ENCODE data around the gene WFIKKN2. TPM values are rescaled to one million over a fixed set of nuclear protein-coding genes. Genes with fewer than 3 reads are reported as not detected.
"Not testable (repeated sequence)": the region's sequence is repeated elsewhere in the genome, so short reads cannot be mapped to it uniquely, and the experiment has no call there.

The WFIKKN2 gene
- polyA plus RNA-seq, 2 of the 4 experiments (the other 2 are of a cell fraction), result not detected

- TF ChIP-seq HMGXB4 (CRISPR knock-in tag; IDR thresholded peaks at IDR 0.05; ENCODE audit: borderline replicate concordance) (no peak), SMC3 (IDR thresholded peaks at IDR 0.05) (no peak), KDM5A (IDR thresholded peaks at IDR 0.05) (no peak), ZNF302 (CRISPR knock-in tag; IDR thresholded peaks at IDR 0.05) (no peak), CHD4 (IDR thresholded peaks at IDR 0.05; ENCODE audit: borderline replicate concordance) (no peak), ZC3H11A (IDR thresholded peaks at IDR 0.05) (no peak), CHD2 (IDR thresholded peaks at IDR 0.05; ENCODE audit: low read length, partially characterized antibody) (no peak), MAZ (IDR thresholded peaks at IDR 0.05; ENCODE audit: borderline replicate concordance, low read depth, low read length) (no peak), RCOR1 (IDR thresholded peaks at IDR 0.05; ENCODE audit: low read depth, low read length) (no peak), KDM1A (IDR thresholded peaks at IDR 0.05; ENCODE audit: low read depth) (0 out of 2 replicates have a peak, but pooled peaks have one; percentile 51)
Measured at GRCh38 chr17:50856431-50856830, 21.0 kb downstream of the WFIKKN2 start (continued).

GRCh38 chr17:50858486-50859225 lies 23.3 kb downstream of the WFIKKN2 start:
- Histone ChIP-seq H3K27ac (no peak overlapping the region), H3K4me3 (no peak overlapping the region), H3K9me3 (no peaks in the 10 kb centered on the region), H3K4me2 (no peak overlapping the region), H3K4me1 (peaks cover 40% of the 10 kb centered on the region)
- 87% methylated on average over 12 of the region's 12 CpGs for WGBS (ENCODE audit: missing lambda C conversion rate)
- ATAC-seq (no peak), DNase-seq (ENCODE audit: low read depth in 1 of 2, low spot score in 1 of 2) (no peak), FAIRE-seq (no peak)
- TF ChIP-seq FOSB (CRISPR knock-in tag; IDR thresholded peaks at IDR 0.05), result no peak
- TF ChIP-seq ZFP36 (IDR thresholded peaks at IDR 0.05; ENCODE audit: borderline replicate concordance, partially characterized antibody), result no peak
- TF ChIP-seq CBX2 (IDR thresholded peaks at IDR 0.05; ENCODE audit: borderline replicate concordance, low read depth), result no peak
- TF ChIP-seq HDAC2 (IDR thresholded peaks at IDR 0.05), result no peak
- no peak for TF ChIP-seq MYC (IDR thresholded peaks at IDR 0.05; ENCODE audit: borderline replicate concordance, low read length)
- ChIA-PET POLR2A (interaction anchor here (1.6 to 9.4 kb wide), 2 partner anchors 8 to 88 kb away, joined by 6 to 648 read pairs; partner anchors contain the start of gene TOB1), CTCF (interaction anchor here (0.9 to 31.4 kb wide), 9 partner anchors 4 to 106 kb away, joined by 3 to 1502 read pairs (median 7); partner anchors contain the start of gene TOB1)

DNA sequence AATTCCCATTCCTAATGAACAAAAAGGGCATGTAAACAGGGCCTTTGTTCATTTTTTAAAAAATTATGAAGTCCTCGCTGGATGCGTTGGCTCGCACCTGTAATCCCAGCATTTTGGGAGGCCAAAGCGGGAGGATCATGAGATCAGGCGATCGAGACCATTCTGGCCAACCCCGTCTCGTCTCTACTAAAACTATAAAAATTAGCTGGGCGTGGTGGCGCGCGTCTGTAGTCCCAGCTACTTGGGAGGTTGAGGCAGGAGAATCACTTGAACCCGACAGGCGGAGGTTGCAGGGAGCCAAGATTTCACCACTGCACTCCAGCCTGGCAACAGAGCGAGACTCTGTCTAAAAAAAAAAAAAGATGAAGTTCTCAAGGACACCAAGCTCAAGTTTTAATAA lies 24.3 kb downstream of the WFIKKN2 start:
- ChIA-PET CTCF (interaction anchor here (1.3 to 31.4 kb wide), 9 partner anchors 9 to 293 kb away, joined by 3 to 1502 read pairs (median 7); partner anchors contain the start of gene NME1), POLR2A (interaction anchor here (9.4 kb wide), 1 partner anchor 87 kb away, joined by 648 read pairs; no protein-coding TSS in a partner anchor)
- DNase-seq (ENCODE audit: low read depth in 1 of 2, low spot score in 1 of 2); H3K9me3 ChIP-seq; ATAC-seq; H3K4me3 ChIP-seq; H3K4me2 ChIP-seq; FAIRE-seq; H3K27ac ChIP-seq: not testable (repeated sequence)
- TF ChIP-seq RARB (CRISPR knock-in tag; IDR thresholded peaks at IDR 0.05), result 0 out of 2 replicates have a peak, but pooled peaks have one; percentile 2
- H3K4me1 ChIP-seq, result peaks cover 43% of the 10 kb centered on the region
- 96% methylated on average over 15 of the region's 15 CpGs for WGBS (ENCODE audit: missing lambda C conversion rate)

DNA sequence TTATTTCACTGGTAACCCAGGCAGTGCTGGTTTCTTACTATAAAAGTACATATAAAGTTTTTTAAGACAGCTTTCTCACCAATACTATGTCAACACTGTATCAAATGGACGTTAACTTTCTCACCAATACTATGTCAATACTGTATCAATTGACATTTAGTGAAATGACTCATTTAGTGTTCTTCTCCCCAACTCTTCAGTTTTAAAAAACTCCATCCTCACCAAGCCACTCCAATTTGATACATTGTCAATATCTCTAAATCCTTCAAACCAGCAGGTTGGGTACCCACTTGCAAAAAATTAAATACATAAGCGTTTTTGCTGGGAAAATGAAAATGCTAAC lies 25.9 kb downstream of the WFIKKN2 start:
- no peak for DNase-seq (ENCODE audit: low read depth in 1 of 2, low spot score in 1 of 2)
- no peak for FAIRE-seq
- no peaks in the 10 kb centered on the region for H3K9me3 ChIP-seq
- no peak overlapping the region for H3K27ac ChIP-seq
- peak overlapping the region; percentile 81 for H3K4me2 ChIP-seq
- peaks cover 33% of the 10 kb centered on the region for H3K4me1 ChIP-seq
- CTCF ChIA-PET, result interaction anchor here (0.6 to 31.4 kb wide), 14 partner anchors 10 to 383 kb away, joined by 3 to 1502 read pairs (median 3); partner anchors contain the start of genes ANKRD40CL, NME1, RSAD1 and SPATA20
- no peak for ATAC-seq
- POLR2A ChIA-PET, result interaction anchor here (1.1 to 9.4 kb wide), 3 partner anchors 9 to 86 kb away, joined by 5 to 648 read pairs (median 7); no protein-coding TSS in a partner anchor
- 0 out of 3 replicates have a peak overlapping the region, but pooled peaks have one; percentile 92 for H3K4me3 ChIP-seq
- 67% methylated on average over 2 of the region's 2 CpGs for WGBS (ENCODE audit: missing lambda C conversion rate)
- no peak for TF ChIP-seq MYC (IDR thresholded peaks at IDR 0.05; ENCODE audit: borderline replicate concordance, low read length)
- TF ChIP-seq RAD21 (conservative IDR thresholded peaks at IDR 0.05 in 1 of 2, IDR thresholded peaks at IDR 0.05 in 1 of 2), result no peak
- TF ChIP-seq ZFP36 (IDR thresholded peaks at IDR 0.05; ENCODE audit: borderline replicate concordance, partially characterized antibody), result no peak
- TF ChIP-seq ZSCAN20 (CRISPR knock-in tag; IDR thresholded peaks at IDR 0.05), result no peak
- no peak for TF ChIP-seq POLR2A (IDR thresholded peaks at IDR 0.05; ENCODE audit: low read length)
- TF ChIP-seq, protein P1, sequence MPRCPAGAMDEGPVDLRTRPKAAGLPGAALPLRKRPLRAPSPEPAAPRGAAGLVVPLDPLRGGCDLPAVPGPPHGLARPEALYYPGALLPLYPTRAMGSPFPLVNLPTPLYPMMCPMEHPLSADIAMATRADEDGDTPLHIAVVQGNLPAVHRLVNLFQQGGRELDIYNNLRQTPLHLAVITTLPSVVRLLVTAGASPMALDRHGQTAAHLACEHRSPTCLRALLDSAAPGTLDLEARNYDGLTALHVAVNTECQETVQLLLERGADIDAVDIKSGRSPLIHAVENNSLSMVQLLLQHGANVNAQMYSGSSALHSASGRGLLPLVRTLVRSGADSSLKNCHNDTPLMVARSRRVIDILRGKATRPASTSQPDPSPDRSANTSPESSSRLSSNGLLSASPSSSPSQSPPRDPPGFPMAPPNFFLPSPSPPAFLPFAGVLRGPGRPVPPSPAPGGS (IDR thresholded peaks at IDR 0.05), result 0 out of 3 replicates have a peak, but pooled peaks have one; percentile 18
- TF ChIP-seq CTCF (IDR thresholded peaks at IDR 0.05), result no peak
- TF ChIP-seq FOSB (CRISPR knock-in tag; IDR thresholded peaks at IDR 0.05), result peak; percentile 39; the same call in 1 of the 2 replicates
- no peak for TF ChIP-seq RNF2 (IDR thresholded peaks at IDR 0.05; ENCODE audit: borderline replicate concordance, low read depth)
- TF ChIP-seq POLR2AphosphoS2 (conservative IDR thresholded peaks at IDR 0.05; ENCODE audit: low read length), result peak; percentile 60; the same call in 1 of the 2 replicates
- TF ChIP-seq NR3C1 (IDR thresholded peaks at IDR 0.05), result no peak
- TF ChIP-seq HEYL (CRISPR knock-in tag; IDR thresholded peaks at IDR 0.05), result no peak
- 0 out of 2 replicates have a peak, but pooled peaks have one; percentile 2 for TF ChIP-seq HOXB5 (CRISPR knock-in tag; IDR thresholded peaks at IDR 0.05)

Measured in A549 (cell line).